Measurements from ENCODE around the gene C7orf33.
"Not testable (repeated sequence)": the region's sequence is repeated elsewhere in the genome, so short reads cannot be mapped to it uniquely, and the experiment has no call there.

C7orf33 gene

GRCh38 chr7:148580446-148580845 lies 10.1 kb upstream of the C7orf33 start:
- no peak for DNase-seq (ENCODE audit: low read depth in 2 of 2)

- DNase-seq (ENCODE audit: low read depth in 2 of 2), result no peak
Measured at GRCh38 chr7:148581624-148582023, 8.9 kb upstream of the C7orf33 start.

GRCh38 chr7:148584154-148584827 lies 6.3 kb upstream of the C7orf33 start:
- DNase-seq (ENCODE audit: low read depth in 2 of 2), result no peak

GRCh38 chr7:148585399-148585798 lies 5.2 kb upstream of the C7orf33 start:
- no peak for DNase-seq (ENCODE audit: low read depth in 2 of 2)

- DNase-seq (ENCODE audit: low read depth in 2 of 2), result no peak
Measured at GRCh38 chr7:148587076-148587475, 3.5 kb upstream of the C7orf33 start.

- no peak for DNase-seq (ENCODE audit: low read depth in 2 of 2)
Measured at GRCh38 chr7:148588168-148588567, 2.4 kb upstream of the C7orf33 start.

- no peak for DNase-seq (ENCODE audit: low read depth in 2 of 2)
Measured at GRCh38 chr7:148588670-148589131, 1.9 kb upstream of the C7orf33 start.

- no peak for DNase-seq (ENCODE audit: low read depth in 2 of 2)
Measured at GRCh38 chr7:148589640-148590039, 926 bp upstream of the C7orf33 start.

GRCh38 chr7:148596354-148596753 lies 5.8 kb downstream of the C7orf33 start:
- not testable (repeated sequence) for DNase-seq (ENCODE audit: low read depth in 2 of 2)

- DNase-seq (ENCODE audit: low read depth in 2 of 2), result no peak
Measured at GRCh38 chr7:148598351-148598750, 7.8 kb downstream of the C7orf33 start.

- DNase-seq (ENCODE audit: low read depth in 2 of 2), result no peak
Measured at GRCh38 chr7:148605350-148605749, 14.8 kb downstream of the C7orf33 start.

GRCh38 chr7:148607151-148607661 lies 16.6 kb downstream of the C7orf33 start:
- no peak for DNase-seq (ENCODE audit: low read depth in 2 of 2)

- DNase-seq (ENCODE audit: low read depth in 2 of 2), result no peak
Measured at GRCh38 chr7:148609045-148609725, 18.6 kb downstream of the C7orf33 start.

GRCh38 chr7:148611692-148612091 lies 21.1 kb downstream of the C7orf33 start:
- no peak for DNase-seq (ENCODE audit: low read depth in 2 of 2)

- DNase-seq (ENCODE audit: low read depth in 2 of 2), result no peak
Measured at GRCh38 chr7:148615085-148615730, 24.6 kb downstream of the C7orf33 start.

GRCh38 chr7:148620749-148621359 lies 30.3 kb downstream of the C7orf33 start:
- DNase-seq (ENCODE audit: low read depth in 2 of 2), result no peak

GRCh38 chr7:148621563-148621962 lies 31.0 kb downstream of the C7orf33 start:
- DNase-seq (ENCODE audit: low read depth in 2 of 2), result no peak

- DNase-seq (ENCODE audit: low read depth in 2 of 2), result no peak
Measured at GRCh38 chr7:148622887-148623585, 32.5 kb downstream of the C7orf33 start.

- no peak for DNase-seq (ENCODE audit: low read depth in 2 of 2)
Measured at GRCh38 chr7:148623586-148624282, 33.2 kb downstream of the C7orf33 start.

GRCh38 chr7:148624735-148625134 lies 34.2 kb downstream of the C7orf33 start:
- DNase-seq (ENCODE audit: low read depth in 2 of 2), result no peak

- DNase-seq (ENCODE audit: low read depth in 2 of 2), result no peak
Measured at GRCh38 chr7:148625342-148625741, 34.8 kb downstream of the C7orf33 start.

Measured in stimulated activated CD4-positive, alpha-beta T cell treated with anti-CD3 and anti-CD28 coated beads, Interleukin-12 subunit alpha, Interleukin-12 subunit beta, amount 100 ng/mL, for 24 hours (primary cell).